Measurements from ENCODE around the gene DOK5.

GRCh38 chr20:54548849-54549248 lies 73.5 kb downstream of the DOK5 start:
- TF ChIP-seq, protein P1, sequence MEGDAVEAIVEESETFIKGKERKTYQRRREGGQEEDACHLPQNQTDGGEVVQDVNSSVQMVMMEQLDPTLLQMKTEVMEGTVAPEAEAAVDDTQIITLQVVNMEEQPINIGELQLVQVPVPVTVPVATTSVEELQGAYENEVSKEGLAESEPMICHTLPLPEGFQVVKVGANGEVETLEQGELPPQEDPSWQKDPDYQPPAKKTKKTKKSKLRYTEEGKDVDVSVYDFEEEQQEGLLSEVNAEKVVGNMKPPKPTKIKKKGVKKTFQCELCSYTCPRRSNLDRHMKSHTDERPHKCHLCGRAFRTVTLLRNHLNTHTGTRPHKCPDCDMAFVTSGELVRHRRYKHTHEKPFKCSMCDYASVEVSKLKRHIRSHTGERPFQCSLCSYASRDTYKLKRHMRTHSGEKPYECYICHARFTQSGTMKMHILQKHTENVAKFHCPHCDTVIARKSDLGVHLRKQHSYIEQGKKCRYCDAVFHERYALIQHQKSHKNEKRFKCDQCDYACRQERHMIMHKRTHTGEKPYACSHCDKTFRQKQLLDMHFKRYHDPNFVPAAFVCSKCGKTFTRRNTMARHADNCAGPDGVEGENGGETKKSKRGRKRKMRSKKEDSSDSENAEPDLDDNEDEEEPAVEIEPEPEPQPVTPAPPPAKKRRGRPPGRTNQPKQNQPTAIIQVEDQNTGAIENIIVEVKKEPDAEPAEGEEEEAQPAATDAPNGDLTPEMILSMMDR (IDR thresholded peaks at IDR 0.05; ENCODE audit: low read depth, low read length): no peak
- TF ChIP-seq POLR2A (IDR thresholded peaks at IDR 0.05; ENCODE audit: extremely low read depth, insufficient read length): no peak

All from NB4 (cell line).